GM18870 (cell line): ENCODE data around the gene GPT2.

ENCODE experiments used
- ATAC-seq: cut with Tn5 transposase; IDR thresholded peaks from one replicate; pipeline ENCODE4 v1.9.1; 2021; ENCODE audit warnings: moderate library complexity; ENCODE audit not compliant: unreplicated experiment

The GPT2 gene

DNA sequence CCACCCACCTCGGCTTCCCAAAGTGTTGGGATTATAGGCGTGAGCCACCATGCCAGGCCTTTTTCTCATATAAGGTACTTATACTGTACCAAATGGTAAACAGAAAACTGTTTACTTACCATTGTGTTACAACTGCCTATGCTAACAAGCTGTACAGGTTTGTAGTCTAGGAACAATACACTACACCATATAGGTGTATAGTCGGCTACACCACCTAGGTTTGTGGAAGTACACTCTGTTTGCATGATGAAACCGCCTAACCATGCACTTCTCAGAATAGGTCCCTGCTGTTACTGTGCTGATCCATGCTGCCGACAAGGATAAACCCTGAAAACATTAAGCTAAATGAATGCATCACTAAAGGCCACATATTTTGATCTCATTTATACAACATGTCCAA lies 70.4 kb downstream of the GPT2 start:
- ATAC-seq = no peak

GRCh38 chr16:46961373-46962353 lies 77.5 kb downstream of the GPT2 start:
- ATAC-seq = no peak

DNA sequence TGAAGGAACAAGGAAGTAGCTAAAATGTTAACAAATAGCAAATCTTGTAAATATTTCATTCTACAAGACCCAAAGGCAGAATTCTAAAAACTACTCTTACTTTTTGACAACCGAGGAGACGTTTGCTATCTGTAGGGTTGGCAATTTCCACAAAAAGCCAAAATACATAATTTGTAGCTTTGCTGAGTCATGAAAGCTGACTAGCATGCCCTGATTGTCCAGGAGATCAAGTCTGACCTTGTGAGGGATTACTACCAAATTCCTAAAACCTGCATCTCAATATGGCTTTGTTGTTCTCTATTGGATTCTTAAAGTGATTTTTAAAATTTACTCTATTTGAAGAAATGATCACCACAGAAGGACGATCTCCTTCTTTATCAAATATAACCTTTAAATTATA lies 78.5 kb downstream of the GPT2 start:
- no peak for ATAC-seq

DNA sequence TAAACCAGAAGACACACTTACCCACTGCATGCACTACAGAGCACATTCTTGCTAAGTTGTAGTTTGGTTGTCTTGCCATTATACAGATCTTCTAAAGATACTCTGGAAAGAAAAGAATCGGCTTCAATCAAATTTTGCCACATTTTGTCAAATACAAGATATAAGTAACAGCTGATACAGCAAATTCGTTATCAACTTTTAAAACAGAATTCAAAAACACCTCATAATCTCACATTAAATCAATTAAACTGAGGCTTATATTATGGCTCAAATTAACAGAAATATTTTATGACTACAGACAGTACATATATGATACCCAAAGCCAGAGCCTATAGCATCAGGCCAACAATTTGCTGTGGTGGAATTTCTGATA lies 83.9 kb downstream of the GPT2 start:
- no peak for ATAC-seq

DNA sequence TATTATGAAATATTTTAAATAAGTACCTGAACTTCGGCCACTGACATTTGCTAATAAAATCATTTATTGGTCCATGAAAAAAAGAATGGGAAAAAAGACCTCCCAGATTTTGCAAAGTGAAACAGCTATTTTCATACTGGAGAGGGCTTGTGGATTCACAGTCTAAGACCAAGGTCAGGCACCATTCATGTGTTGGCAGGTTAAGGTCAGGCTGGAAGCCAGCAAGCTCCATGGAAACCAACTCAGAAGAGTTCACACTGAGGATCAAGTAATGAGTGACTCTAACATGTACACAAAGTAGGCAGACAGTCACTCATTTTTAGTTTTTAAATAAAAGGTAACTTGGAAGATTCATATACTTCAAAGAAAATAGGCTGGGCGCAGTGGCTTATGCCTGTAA lies 85.9 kb downstream of the GPT2 start:
- no peak for ATAC-seq

DNA sequence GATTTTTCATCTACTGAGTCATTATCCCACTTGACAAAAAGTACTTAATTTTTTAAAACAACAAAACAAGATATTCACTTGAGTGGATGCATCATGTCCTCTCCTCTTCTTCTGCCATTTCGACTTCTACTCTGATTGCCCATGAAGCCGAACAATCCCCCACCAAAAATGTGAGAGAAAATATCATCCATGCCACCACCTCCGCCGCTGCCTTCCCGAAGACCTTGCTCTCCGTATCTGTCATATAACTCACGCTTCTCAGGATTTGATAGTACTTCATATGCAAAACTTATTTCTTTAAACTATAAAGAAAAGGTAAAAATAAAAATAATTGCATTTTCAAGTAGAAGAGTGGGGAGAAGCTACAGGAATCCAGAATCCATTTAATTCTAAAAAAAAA lies 87.1 kb downstream of the GPT2 start:
- ATAC-seq = no peak

DNA sequence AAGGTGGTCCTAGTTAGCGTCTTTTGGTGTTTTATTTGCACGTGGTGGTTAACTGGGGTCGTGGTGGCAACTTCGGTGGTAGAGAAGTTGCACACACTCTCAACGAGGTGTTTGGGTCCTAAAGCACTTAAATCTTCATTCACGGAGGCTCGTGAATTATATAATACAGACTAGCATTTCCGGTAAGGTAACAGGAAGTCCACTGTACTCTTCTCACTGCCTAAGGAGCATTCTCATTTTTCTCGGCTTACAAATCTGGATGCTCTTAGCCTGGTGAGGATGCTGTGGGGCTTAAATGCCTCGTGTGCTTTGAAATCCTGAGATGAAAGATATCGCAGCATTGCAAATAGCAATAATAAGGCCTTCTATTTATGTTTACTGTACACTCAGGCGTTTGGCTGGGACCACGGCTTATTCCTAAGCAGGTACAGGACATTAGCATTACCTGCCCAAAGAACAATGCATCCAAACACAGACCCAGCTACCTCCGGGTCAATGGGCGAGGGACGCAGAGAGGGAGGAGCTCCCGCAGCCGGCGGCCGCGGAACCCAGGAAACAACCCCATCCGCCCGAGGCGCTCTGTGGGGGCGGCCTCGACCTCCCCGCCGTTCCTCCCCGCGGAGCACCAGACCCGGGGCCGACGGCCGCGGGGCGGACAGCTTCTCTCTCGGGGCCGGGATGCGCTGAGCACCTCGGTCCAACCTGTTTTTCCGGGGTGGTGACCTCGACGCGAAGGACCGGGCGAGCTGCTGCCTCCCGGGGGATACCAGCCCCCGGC lies 88.5 kb downstream of the GPT2 start:
- peak; percentile 25 for ATAC-seq

- peak; percentile 58 for ATAC-seq
These were observed 89.2 kb downstream of the GPT2 start, which contains the start of gene DNAJA2 for GRCh38 chr16:46973207-46973995. Gene DNAJA2 (minus strand): TSS chr16:46973674. CDS start chr16:46973572, 102 bp downstream.

DNA sequence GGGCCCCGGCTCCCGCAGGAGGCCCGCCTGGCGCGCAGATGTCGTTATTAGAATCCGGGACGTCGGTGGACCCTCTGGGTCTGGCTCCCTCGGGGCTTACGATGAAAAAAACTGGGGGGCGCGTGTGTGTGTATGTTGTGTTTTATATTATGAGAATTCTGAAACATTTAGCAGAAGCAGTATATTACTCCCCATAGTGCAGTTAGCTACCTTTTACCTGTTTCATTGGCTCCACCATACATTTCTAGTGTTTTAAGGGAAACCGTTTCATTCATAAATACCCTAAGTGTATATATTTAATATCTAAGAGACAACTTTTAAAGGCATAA lies 89.8 kb downstream of the GPT2 start:
- ATAC-seq = no peak

GRCh38 chr16:46974352-46974751 lies 90.2 kb downstream of the GPT2 start:
- ATAC-seq = no peak

GRCh38 chr16:46975165-46975564 lies 91.0 kb downstream of the GPT2 start:
- ATAC-seq = no peak

DNA sequence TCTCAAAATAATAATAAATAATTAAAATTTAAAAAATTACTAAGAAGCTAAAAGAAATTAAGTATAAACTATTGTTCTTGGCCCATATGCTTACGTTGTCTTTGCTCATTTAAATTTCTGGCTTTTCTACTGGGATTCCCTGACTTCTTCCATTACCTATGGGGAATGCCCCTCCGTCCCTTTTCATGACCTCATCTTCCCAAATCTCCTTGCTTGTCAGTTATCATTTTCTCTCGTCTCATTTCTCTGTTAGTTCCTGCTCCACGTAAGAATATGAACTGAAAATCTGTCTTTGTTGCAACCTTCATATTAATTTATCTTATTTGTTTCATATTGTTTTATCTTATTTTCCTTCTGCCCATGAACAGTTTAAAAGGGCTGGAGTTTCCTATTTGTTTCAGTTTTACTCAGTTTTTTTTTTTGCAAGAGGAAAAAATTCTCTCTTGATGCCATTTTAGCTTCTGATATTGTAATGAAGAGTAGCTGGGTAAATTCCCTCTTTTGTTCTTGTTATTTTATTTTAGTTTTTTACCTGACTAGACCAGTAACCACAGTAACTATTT lies 91.8 kb downstream of the GPT2 start:
- no peak for ATAC-seq

- no peak for ATAC-seq
These were observed 92.4 kb downstream of the GPT2 start for GRCh38 chr16:46976550-46976949.
